Ascending aorta (tissue), 2 donors: ENCODE measurements around the gene GAL3ST3. TPM values are rescaled to one million over a fixed set of nuclear protein-coding genes. Genes with fewer than 3 reads are reported as not detected.
"Not testable (repeated sequence)": the region's sequence is repeated elsewhere in the genome, so short reads cannot be mapped to it uniquely, and the experiment has no call there.

Experiments used
- DNase-seq, 2 donors: peaks; one replicate each; pipeline ENCODE4 v3.0.0-alpha.2; 2019; ENCODE audit warnings: low spot score in 2 of 2
- H3K27ac ChIP-seq, 2 donors: fragments of 200-600 bp; sonication (generic); one replicate each; pipeline ENCODE4 v1.5.1; 2016 to 2017; ENCODE audit warnings: mild to moderate bottlenecking in 1 of 2
- H3K27me3 ChIP-seq: fragments of 200-600 bp; sonication (generic); one replicate; pipeline ENCODE4 v1.5.1; 2017
- H3K36me3 ChIP-seq, 2 donors: fragments of 200-600 bp; sonication (generic); one replicate each; pipeline ENCODE4 v1.5.1; 2016
- H3K4me1 ChIP-seq, 2 donors: fragments of 200-600 bp; sonication (generic); one replicate each; pipeline ENCODE4 v1.5.1; 2016 to 2017; ENCODE audit warnings: mild to moderate bottlenecking in 1 of 2
- H3K4me3 ChIP-seq, 2 donors: fragments of 200-600 bp; sonication (generic); one replicate each; pipeline ENCODE4 v1.5.1; 2016 to 2017; ENCODE audit warnings: mild to moderate bottlenecking in 1 of 2
- H3K9me3 ChIP-seq, 2 donors: fragments of 200-600 bp; sonication (generic); one replicate each; pipeline ENCODE4 v1.5.1; 2016
- intact Hi-C: fragments of 100-400 bp; cut with DNase I; formaldehyde crosslinking; loops from one replicate; pipeline ENCODE4 v1.15.1; 2023
- total RNA-seq: library from RNA; depleted of rRNA; stranded (reverse); fragments of >200 nt; gene quantifications from one replicate; pipeline ENCODE4 v1.1.0, GENCODE V29; 2016
- TF ChIP-seq, protein P1 (sequence below), 3 experiments: fragments of 200-600 bp in 2 of 3; fragments of 450-650 bp in 1 of 3; sonication (generic) in 2 of 3; IDR thresholded peaks; one replicate each; pipeline ENCODE4 v1.5.1; 2016 to 2019; ENCODE audit warnings: antibody characterized with exemption in 3 of 3, mild to moderate bottlenecking in 1 of 3, moderate library complexity in 1 of 3

GAL3ST3 gene
- total RNA-seq, 1 donor from 2014 or later = not detected

DNA sequence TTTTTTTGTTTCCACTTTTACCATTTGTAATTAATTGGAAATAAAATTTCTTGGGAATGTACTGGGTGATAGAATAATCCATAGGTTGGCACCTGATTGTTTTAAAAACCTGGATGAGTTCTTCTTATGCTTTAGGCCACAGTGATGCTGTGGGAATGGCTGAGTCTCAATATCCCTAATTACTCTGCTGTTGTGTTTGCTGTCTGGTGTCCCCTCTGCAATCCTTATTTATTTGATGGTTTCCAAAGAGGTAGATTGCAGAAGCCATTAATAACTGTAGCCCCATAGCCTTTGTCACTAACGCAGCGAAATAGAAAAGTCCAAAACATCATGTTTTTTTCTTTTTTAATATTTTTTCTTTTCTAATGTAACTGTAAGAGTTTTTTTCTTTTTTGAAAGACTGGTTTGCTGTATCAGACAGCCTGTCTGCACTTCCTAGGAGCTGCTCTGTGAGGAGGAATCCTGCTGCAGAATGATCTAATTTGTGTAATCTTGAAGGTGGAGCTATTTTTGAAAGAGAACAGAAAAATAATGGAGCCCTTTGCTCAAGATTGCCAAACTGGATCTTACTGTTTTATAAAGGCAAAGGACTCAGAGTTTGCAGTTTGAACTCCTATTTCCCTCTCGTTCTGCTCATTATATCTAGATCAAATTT, 36.0 kb upstream of the GAL3ST3 start:
- intact Hi-C loops = no loop called here
- Histone ChIP-seq H3K27me3 (no peaks in the 10 kb centered on the region), H3K9me3 (no peaks in the 10 kb centered on the region), H3K4me3 (no peak overlapping the region), H3K36me3 (no peaks in the 10 kb centered on the region), H3K4me1 (peaks cover 11 to 39% of the 10 kb centered on the region in 2 donors), H3K27ac (no peak overlapping the region)
- TF ChIP-seq, protein P1, sequence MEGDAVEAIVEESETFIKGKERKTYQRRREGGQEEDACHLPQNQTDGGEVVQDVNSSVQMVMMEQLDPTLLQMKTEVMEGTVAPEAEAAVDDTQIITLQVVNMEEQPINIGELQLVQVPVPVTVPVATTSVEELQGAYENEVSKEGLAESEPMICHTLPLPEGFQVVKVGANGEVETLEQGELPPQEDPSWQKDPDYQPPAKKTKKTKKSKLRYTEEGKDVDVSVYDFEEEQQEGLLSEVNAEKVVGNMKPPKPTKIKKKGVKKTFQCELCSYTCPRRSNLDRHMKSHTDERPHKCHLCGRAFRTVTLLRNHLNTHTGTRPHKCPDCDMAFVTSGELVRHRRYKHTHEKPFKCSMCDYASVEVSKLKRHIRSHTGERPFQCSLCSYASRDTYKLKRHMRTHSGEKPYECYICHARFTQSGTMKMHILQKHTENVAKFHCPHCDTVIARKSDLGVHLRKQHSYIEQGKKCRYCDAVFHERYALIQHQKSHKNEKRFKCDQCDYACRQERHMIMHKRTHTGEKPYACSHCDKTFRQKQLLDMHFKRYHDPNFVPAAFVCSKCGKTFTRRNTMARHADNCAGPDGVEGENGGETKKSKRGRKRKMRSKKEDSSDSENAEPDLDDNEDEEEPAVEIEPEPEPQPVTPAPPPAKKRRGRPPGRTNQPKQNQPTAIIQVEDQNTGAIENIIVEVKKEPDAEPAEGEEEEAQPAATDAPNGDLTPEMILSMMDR (IDR thresholded peaks at IDR 0.05) = no peak
- DNase-seq = no peak

GRCh38 chr11:66083767-66084166, 34.8 kb upstream of the GAL3ST3 start:
- intact Hi-C loops = no loop called here

GRCh38 chr11:66082946-66083698, 34.2 kb upstream of the GAL3ST3 start:
- peak overlapping the region; percentile 24 to 37 for H3K27ac ChIP-seq
- H3K27me3 ChIP-seq = no peaks in the 10 kb centered on the region
- H3K36me3 ChIP-seq = no peaks in the 10 kb centered on the region
- peaks cover 11 to 39% of the 10 kb centered on the region in 2 donors for H3K4me1 ChIP-seq
- no peak overlapping the region for H3K4me3 ChIP-seq
- DNase-seq = no peak
- intact Hi-C loops = no loop called here
- no peaks in the 10 kb centered on the region for H3K9me3 ChIP-seq
- TF ChIP-seq, protein P1 (IDR thresholded peaks at IDR 0.05) = no peak

More at GRCh38 chr11:66083767-66084166, 34.8 kb upstream of the GAL3ST3 start:
- Histone ChIP-seq H3K4me1 (peaks cover 11 to 39% of the 10 kb centered on the region in 2 donors), H3K9me3 (no peaks in the 10 kb centered on the region), H3K27ac (peak overlapping the region in 1 of 2 donors; percentile 37), H3K36me3 (no peaks in the 10 kb centered on the region), H3K27me3 (no peaks in the 10 kb centered on the region), H3K4me3 (no peak overlapping the region)
- TF ChIP-seq, protein P1 (IDR thresholded peaks at IDR 0.05) = no peak
- DNase-seq = no peak

DNA sequence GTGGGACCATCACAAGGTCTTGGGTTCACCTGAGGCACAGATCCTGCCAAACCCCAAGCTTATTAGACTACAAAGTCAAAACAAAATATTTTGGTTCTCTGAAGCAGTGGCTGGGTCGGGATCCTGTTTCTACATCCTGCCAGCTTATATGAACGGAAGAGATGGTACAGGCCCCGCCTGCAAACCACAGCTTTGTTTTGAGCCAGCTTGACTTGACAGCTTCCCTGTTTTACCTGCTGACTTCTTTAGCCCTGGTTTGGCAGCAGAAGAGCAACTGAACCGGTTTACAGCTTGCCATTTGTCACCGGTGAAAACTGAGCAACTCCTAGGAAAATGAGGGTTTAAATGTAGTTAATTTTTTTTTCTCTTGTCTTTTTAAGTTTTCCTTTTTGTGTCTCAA, 32.5 kb upstream of the GAL3ST3 start:
- H3K27ac ChIP-seq = peak overlapping the region; percentile 53 to 74
- TF ChIP-seq, protein P1 (IDR thresholded peaks at IDR 0.05) = no peak
- peak in 1 of 2 donors; percentile 72 for DNase-seq
- no peaks in the 10 kb centered on the region for H3K9me3 ChIP-seq
- no peak overlapping the region for H3K4me3 ChIP-seq
- H3K4me1 ChIP-seq = peaks cover 11 to 47% of the 10 kb centered on the region in 2 donors
- H3K36me3 ChIP-seq = no peaks in the 10 kb centered on the region
- intact Hi-C loops = no loop called here
- H3K27me3 ChIP-seq = no peaks in the 10 kb centered on the region

DNA sequence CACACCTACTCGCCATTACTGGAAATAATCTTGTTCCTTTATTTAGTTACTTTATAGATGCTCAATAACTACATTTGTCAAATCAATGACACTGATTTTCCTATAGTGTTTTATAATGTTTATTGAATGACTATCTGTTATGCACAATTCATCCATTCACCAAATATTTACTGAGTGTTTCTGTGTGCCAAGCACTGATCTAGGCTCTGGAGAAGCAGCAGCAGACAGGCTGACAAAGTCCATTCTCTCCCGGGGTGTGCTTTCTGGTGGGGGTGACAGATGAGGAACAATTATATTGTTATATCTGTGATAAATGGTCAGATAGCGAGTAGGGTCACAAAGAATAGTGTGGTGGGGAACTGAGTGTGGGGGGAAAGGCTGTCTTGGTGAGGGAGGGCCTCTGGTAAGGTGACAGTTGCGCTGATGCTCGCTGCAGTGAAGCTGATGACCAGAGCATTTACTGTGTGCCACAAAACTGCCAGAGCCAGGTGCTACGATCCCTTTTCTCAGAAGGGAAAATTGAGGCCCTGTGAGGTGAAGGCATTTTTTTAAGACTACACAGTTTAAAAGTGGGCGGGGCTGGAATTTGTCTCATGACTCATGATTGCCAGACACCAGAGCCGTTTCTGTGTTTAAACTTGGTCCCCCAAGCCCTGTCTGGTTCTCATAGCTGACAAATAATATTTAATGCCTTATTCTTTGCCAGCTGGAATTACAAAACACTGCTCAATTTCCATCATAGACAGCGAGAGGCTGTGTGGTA, 31.3 kb upstream of the GAL3ST3 start:
- H3K27ac ChIP-seq = peak overlapping the region; percentile 53 to 74
- intact Hi-C loops = no loop called here

DNA sequence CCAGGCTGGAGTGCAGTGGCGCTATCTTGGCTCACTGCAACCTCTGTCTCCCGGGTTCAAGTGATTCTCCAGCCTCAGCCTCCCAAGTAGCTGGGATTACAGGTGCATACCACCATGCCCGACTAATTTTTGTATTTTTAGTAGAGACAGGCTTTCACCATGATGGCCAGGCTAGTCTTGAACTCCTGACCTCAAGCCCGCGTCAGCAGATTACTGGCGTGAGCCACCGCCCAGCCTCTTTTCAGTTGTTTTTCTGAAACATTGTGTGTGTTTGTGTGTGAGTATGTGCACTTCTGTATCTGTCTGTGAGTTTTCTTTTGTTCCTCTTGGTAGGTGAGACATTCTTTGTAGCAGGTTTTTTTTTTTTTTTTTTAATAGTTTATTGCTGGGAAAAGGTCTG, 30.0 kb upstream of the GAL3ST3 start:
- H3K4me1 ChIP-seq = peaks cover 11 to 48% of the 10 kb centered on the region in 2 donors
- H3K9me3 ChIP-seq, H3K27me3 ChIP-seq, H3K36me3 ChIP-seq, H3K4me3 ChIP-seq, DNase-seq, H3K27ac ChIP-seq, intact Hi-C loops: not testable (repeated sequence)

More for the DNA sequence above, 31.3 kb upstream of the GAL3ST3 start:
- H3K4me1 ChIP-seq = peaks cover 11 to 51% of the 10 kb centered on the region in 2 donors
- H3K4me3 ChIP-seq = no peak overlapping the region
- H3K36me3 ChIP-seq = no peaks in the 10 kb centered on the region
- peak in 1 of 2 donors; percentile 84 for DNase-seq
- H3K27me3 ChIP-seq = no peaks in the 10 kb centered on the region
- no peaks in the 10 kb centered on the region for H3K9me3 ChIP-seq
- TF ChIP-seq, protein P1 (IDR thresholded peaks at IDR 0.05) = no peak
